HepG2 (cell line): Measurements from ENCODE around the gene TMEM198. TPM values are rescaled to one million over a fixed set of nuclear protein-coding genes. Genes with fewer than 3 reads are reported as not detected.
A peak's percentile ranks its signal among the peaks of the same experiment; 100 is the strongest.

ENCODE experiments used
- EED ChIP-seq: sonication (generic); formaldehyde crosslinking; IDR thresholded peaks from 2 replicates; pipeline ENCODE4 v1.5.0; 2020; ENCODE audit warnings: mild to moderate bottlenecking, missing genetic modification reagents
- MAFG ChIP-seq: sonication (generic); formaldehyde crosslinking; IDR thresholded peaks from 2 replicates; pipeline ENCODE4 v1.5.1; 2020; ENCODE audit warnings: mild to moderate bottlenecking, missing genetic modification reagents
- MYPOP ChIP-seq: sonication (generic); formaldehyde crosslinking; IDR thresholded peaks from 2 replicates; pipeline ENCODE4 v1.8.1; 2023; ENCODE audit warnings: mild to moderate bottlenecking, moderate library complexity, missing genetic modification reagents
- NAIF1 ChIP-seq: sonication (generic); formaldehyde crosslinking; IDR thresholded peaks from 2 replicates; pipeline ENCODE4 v1.5.0; 2020; ENCODE audit warnings: mild to moderate bottlenecking, missing genetic modification reagents, borderline replicate concordance
- POLR2AphosphoS5 ChIP-seq: IDR thresholded peaks from 2 replicates; pipeline ENCODE4 v1.6.1; 2012; ENCODE audit warnings: low read depth, low read length
- SIX1 ChIP-seq: sonication (generic); formaldehyde crosslinking; IDR thresholded peaks from 2 replicates; pipeline ENCODE4 v1.4.0; 2020; ENCODE audit warnings: missing genetic modification reagents, borderline replicate concordance
- SP1 ChIP-seq, 2 experiments: fragments of 450-650 bp in 1 of 2; sonication (generic) in 1 of 2; formaldehyde crosslinking in 1 of 2; IDR thresholded peaks; 2 replicates each; pipeline versions ENCODE4 v1.4.0 to v1.6.1; 2016 to 2020; ENCODE audit warnings: missing genetic modification reagents in 1 of 2
- ZBTB26 ChIP-seq: IDR thresholded peaks from 2 replicates; pipeline ENCODE4 v1.6.1; 2016; ENCODE audit warnings: missing compliant biosample characterization, missing genetic modification reagents, borderline replicate concordance
- ZGPAT ChIP-seq: IDR thresholded peaks from 2 replicates; pipeline ENCODE4 v1.6.1; 2016; ENCODE audit warnings: mild to moderate bottlenecking
- ZMYM4 ChIP-seq: sonication (generic); formaldehyde crosslinking; IDR thresholded peaks from 2 replicates; pipeline ENCODE4 v1.8.1; 2023; ENCODE audit warnings: mild to moderate bottlenecking, missing genetic modification reagents
- ZNF318 ChIP-seq: sonication (generic); formaldehyde crosslinking; IDR thresholded peaks from 2 replicates; pipeline ENCODE4 v1.4.0; 2020; ENCODE audit warnings: mild to moderate bottlenecking, missing genetic modification reagents
- ZNF570 ChIP-seq: sonication (generic); formaldehyde crosslinking; IDR thresholded peaks from 2 replicates; pipeline ENCODE4 v1.4.0; 2020; ENCODE audit warnings: mild to moderate bottlenecking, missing genetic modification reagents, borderline replicate concordance
- ZNF580 ChIP-seq: IDR thresholded peaks from 2 replicates; pipeline ENCODE4 v1.6.1; 2016; ENCODE audit warnings: low read depth, borderline replicate concordance
- ZNF7 ChIP-seq: IDR thresholded peaks from 2 replicates; pipeline ENCODE4 v1.6.1; 2016; ENCODE audit warnings: missing biosample characterization, missing genetic modification reagents
- ZSCAN21 ChIP-seq: sonication (generic); formaldehyde crosslinking; IDR thresholded peaks from 2 replicates; pipeline ENCODE4 v1.8.0; 2022; ENCODE audit warnings: mild to moderate bottlenecking, missing genetic modification reagents, moderate library complexity, borderline replicate concordance
- polyA plus RNA-seq, 8 experiments: library from polyadenylated mRNA; depleted of rRNA in 3 of 8; stranded (reverse) in 7 of 8; unstranded in 1 of 8; fragments of >200 nt; fragmentation: Illumina TruSeq in 4 of 8; extraction: Trizol in 4 of 8; gene quantifications; 2 replicates each; pipeline versions ENCODE4 v1.2.1 to v1.2.3, GENCODE V29; 2011 to 2016; ENCODE audit warnings: low read depth in 4 of 8, missing spikeins in 1 of 8, mixed read lengths in 1 of 8; ENCODE audit not compliant: insufficient read depth in 1 of 8
- total RNA-seq, 5 experiments: library from RNA; depleted of rRNA; stranded (reverse); fragments of >200 nt; fragmentation: Illumina TruSeq; extraction: Trizol; gene quantifications; 2 replicates each; pipeline ENCODE4 v1.2.3, GENCODE V29; 2016; ENCODE audit warnings: low read depth in 1 of 5

TMEM198 gene
- total and polyA plus RNA-seq, 2 of the 13 experiments (the other 11 are each of a cell fraction or from before 2014, with no cell fraction given): 17.3 to 23.5 TPM

- peak; percentile 91 for TF ChIP-seq ZGPAT (CRISPR knock-in tag)
- TF ChIP-seq EED (CRISPR knock-in tag): no peak
- peak; percentile 83 for TF ChIP-seq ZSCAN21
- TF ChIP-seq ZBTB26 (CRISPR knock-in tag): peak; percentile 89
- peak; percentile 33; the same call in 1 of the 2 replicates for TF ChIP-seq ZNF318 (CRISPR knock-in tag)
- TF ChIP-seq ZNF7 (CRISPR knock-in tag): 0 out of 2 replicates have a peak, but pooled peaks have one; percentile 27
- TF ChIP-seq ZNF580 (CRISPR knock-in tag): peak; percentile 54; the same call in 1 of the 2 replicates
- TF ChIP-seq POLR2AphosphoS5: peak; percentile 93
- no peak; the same call in 1 of the 2 replicates for TF ChIP-seq NAIF1
- no peak; the same call in 1 of the 2 replicates for TF ChIP-seq MYPOP (CRISPR knock-in tag)
- no peak for TF ChIP-seq MAFG
- no peak for TF ChIP-seq SIX1 (CRISPR knock-in tag)
- 0 out of 2 replicates have a peak, but pooled peaks have one; percentile 21 for TF ChIP-seq SP1 (IDR thresholded peaks at IDR 0.05)
- peak; percentile 95 for TF ChIP-seq SP1 (CRISPR knock-in tag; IDR thresholded peaks at IDR 0.05)
- TF ChIP-seq ZMYM4 (CRISPR knock-in tag): peak; percentile 72
- no peak for TF ChIP-seq ZNF570 (CRISPR knock-in tag)
These were observed at the start of gene TMEM198, which contains the start of gene CHPF (continued) for GRCh38 chr2:219543596-219544358.
